Stimulated activated CD8-positive, alpha-beta memory T cell treated with anti-CD3 and anti-CD28 coated beads, Interleukin-7, amount 100 ng/mL, for 1 hour (primary cell): Measurements from ENCODE around the gene SERPINA10.
"Not testable (repeated sequence)": the region's sequence is repeated elsewhere in the genome, so short reads cannot be mapped to it uniquely, and the experiment has no call there.

Source experiments
- DNase-seq, 2 donors: peaks; one replicate each; pipeline ENCODE4 v3.0.0-alpha.2; 2020; ENCODE audit warnings: low read depth in 2 of 2

Gene SERPINA10

DNA sequence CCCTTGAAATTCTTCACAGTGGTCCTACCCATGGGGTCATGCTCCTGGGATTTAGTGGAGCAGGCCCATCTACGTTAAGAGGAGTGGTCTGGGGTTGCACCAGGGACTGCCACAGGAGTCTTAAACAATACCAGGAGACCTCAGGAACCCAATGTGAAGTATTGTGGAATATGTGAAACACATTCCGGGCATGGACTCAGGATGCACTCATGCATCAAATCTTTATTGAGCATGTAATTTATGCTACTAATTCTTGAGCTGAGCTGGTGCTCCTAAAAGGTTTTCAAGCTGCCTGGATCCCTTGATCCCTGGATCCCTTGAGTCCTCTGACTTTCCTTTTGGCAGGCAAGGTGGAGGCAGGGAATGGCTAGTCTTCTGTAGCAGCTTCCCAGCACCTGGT is 8.8 kb downstream of the SERPINA10 start:
- no peak for DNase-seq

DNA sequence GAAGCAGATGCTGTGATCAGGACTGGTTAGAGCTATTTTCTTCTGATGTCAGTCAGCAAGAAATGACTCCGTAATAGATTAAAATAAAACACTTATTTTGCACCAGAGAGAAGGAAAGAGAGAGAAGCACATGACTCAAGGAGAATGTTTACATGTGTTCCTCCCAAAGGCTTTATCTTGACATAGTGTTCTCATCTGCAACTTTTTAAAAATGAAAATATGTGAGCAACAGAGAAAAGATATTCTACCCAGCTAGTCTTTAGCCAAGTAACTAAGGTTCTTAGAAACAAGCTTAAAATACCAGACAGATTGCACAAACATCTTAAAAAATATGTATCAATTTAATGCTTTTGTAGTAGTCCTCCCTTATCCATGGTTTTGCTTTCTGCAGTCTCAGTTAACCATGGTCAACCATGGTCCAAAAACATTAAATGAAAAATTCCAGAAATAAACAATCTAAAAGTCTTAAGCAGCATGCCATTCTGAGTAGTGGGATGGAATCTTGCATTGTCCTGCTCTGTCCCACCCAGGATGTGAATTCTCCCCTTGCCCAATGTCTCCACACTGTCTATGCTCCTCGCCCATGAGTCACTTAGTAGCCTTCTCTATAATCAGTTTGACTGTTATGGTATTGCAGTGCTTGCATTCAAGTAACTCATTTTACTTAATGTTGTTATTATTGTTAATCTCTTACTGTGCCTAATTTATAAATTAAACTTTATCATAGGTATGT is 9.9 kb downstream of the SERPINA10 start:
- DNase-seq = no peak

DNA sequence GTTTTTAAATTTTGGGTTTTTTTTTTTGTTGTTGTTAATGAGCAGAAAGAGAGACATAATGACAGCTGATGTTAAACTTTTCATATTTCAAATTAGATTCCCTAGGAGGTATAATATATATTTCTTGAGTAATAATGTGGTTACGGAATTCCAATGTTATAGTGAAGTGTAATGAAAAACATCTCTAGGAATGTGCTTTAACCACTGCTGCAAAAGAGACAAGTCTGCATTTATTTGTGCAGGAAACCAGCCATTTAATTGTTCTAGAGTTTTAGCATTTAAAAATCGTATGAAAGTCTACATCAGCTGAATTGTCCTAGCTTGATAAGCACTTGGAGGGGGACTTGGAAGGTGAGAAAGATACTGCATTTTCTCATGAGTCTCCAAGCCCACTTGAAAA is 14.3 kb downstream of the SERPINA10 start:
- no peak for DNase-seq

- not testable (repeated sequence) for DNase-seq
Observed at GRCh38 chr14:94276898-94277561, 16.0 kb downstream of the SERPINA10 start.

- DNase-seq = no peak
Observed at GRCh38 chr14:94269156-94269555, 23.9 kb downstream of the SERPINA10 start.

GRCh38 chr14:94268582-94268981 is 24.5 kb downstream of the SERPINA10 start:
- not testable (repeated sequence) for DNase-seq

DNA sequence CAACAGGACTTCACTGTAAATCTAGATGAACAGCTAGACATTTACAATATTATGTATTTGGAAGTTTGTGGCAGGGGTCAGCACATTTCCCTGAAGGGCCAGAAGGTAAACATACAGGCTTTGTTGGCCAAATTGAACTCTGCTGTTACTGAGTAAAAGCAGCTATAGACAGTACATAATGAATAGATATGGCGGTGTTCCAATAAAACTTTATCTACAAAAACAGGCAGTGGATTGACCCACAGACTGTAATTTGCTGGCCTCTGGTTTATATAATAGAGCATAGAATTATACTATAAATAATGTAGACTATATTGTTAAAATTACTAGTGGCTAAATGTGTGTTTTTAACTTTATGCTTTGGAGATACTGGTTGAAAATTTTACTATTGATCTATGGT is 25.7 kb downstream of the SERPINA10 start:
- DNase-seq = no peak

- not testable (repeated sequence) for DNase-seq
Observed at GRCh38 chr14:94264195-94264594, 28.9 kb downstream of the SERPINA10 start.

- no peak for DNase-seq
Observed at GRCh38 chr14:94244182-94244581, 48.9 kb downstream of the SERPINA10 start.

DNA sequence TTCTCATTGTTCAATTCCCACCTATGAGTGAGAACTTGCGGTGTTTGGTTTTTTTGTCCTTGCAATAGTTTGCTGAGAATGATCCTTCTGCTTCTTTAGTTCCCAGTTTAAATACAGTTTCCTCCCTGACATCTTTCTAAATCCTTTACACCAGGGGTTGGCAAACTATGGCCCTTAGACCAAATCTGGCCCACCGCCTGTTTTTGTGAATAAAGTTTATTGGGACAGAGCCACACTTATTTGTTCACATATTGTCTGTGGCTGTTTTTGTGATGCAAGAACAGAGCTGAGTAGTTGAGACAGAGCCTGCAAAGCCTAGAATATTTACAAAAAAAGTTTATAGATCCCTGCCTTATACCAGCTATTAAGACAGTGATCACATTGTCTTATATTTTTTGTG is 53.7 kb downstream of the SERPINA10 start:
- DNase-seq = no peak

GRCh38 chr14:94237983-94238382 is 55.1 kb downstream of the SERPINA10 start:
- no peak for DNase-seq

DNA sequence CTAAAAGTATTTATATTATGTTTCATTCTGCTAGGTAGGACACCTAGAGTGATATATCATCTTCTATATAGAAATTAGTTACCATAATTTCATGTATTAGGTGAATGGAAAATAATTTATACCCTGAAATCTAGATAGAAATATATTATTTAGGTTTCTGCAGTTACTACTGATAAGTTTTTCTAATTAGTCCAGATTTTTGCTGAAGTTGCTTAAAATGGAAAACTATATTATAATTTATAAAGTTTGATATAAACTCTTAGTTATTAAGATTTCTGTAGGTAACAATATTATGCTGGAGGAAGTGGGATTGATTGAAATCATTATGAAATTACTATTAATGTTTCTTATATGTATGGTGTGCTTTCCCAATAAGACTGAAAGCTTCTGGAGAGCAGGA is 56.0 kb downstream of the SERPINA10 start:
- DNase-seq = no peak
